GM20431 (cell line): ENCODE data around the gene MARF1.

Source experiments
- in situ Hi-C: fragments of 300-500 bp; cut with MseI, MboI; formaldehyde crosslinking; loops from one replicate; pipeline ENCODE4 v1.15.0; 2020; ENCODE audit warnings: low sequenced_read_pairs; ENCODE audit not compliant: unreplicated experiment

MARF1 gene

GRCh38 chr16:15605839-15606517, 37.0 kb downstream of the MARF1 start:
- in situ Hi-C loops, result no loop called here

- in situ Hi-C loops, result no loop called here
Measured at GRCh38 chr16:15604460-15605440, 38.2 kb downstream of the MARF1 start.

GRCh38 chr16:15602285-15603044, 40.5 kb downstream of the MARF1 start:
- in situ Hi-C loops, result no loop called here

GRCh38 chr16:15601212-15601879, 41.6 kb downstream of the MARF1 start:
- in situ Hi-C loops, result no loop called here

GRCh38 chr16:15599303-15600070, 43.5 kb downstream of the MARF1 start:
- in situ Hi-C loops, result no loop called here

GRCh38 chr16:15598648-15599190, 44.2 kb downstream of the MARF1 start:
- in situ Hi-C loops, result no loop called here

GRCh38 chr16:15597822-15598647, 44.9 kb downstream of the MARF1 start:
- in situ Hi-C loops, result no loop called here

GRCh38 chr16:15597135-15597534, 45.8 kb downstream of the MARF1 start:
- in situ Hi-C loops, result no loop called here

GRCh38 chr16:15594711-15595320, 48.1 kb downstream of the MARF1 start:
- in situ Hi-C loops, result no loop called here

GRCh38 chr16:15593235-15593634, 49.7 kb downstream of the MARF1 start:
- in situ Hi-C loops, result no loop called here

GRCh38 chr16:15592324-15592723, 50.6 kb downstream of the MARF1 start:
- in situ Hi-C loops, result no loop called here

- in situ Hi-C loops, result no loop called here
Measured at GRCh38 chr16:15587152-15587825, 55.7 kb downstream of the MARF1 start.

- in situ Hi-C loops, result no loop called here
Measured at GRCh38 chr16:15586716-15587115, 56.2 kb downstream of the MARF1 start.

- in situ Hi-C loops, result no loop called here
Measured at GRCh38 chr16:15585956-15586355, 57.0 kb downstream of the MARF1 start.

- in situ Hi-C loops, result no loop called here
Measured at GRCh38 chr16:15583526-15583925, 59.4 kb downstream of the MARF1 start.

- in situ Hi-C loops, result no loop called here
Measured at GRCh38 chr16:15581127-15581815, 61.7 kb downstream of the MARF1 start.

GRCh38 chr16:15578824-15579223, 64.1 kb downstream of the MARF1 start:
- in situ Hi-C loops, result no loop called here
